NOMO-1 (cell line): ENCODE measurements around the gene ATIC.
A peak's percentile ranks its signal among the peaks of the same experiment; 100 is the strongest.

Source experiments
- DNase-seq, 2 experiments: peaks; one replicate each; lab custom pipeline; 2025; ENCODE audit not compliant: unreplicated experiment in 2 of 2; lab: John Stamatoyannopoulos, UW

The ATIC gene

GRCh38 chr2:215374642-215375466 lies 63.0 kb downstream of the ATIC start:
- no peak for DNase-seq

- no peak for DNase-seq
Observed at GRCh38 chr2:215375467-215375830, 63.6 kb downstream of the ATIC start.

- DNase-seq = no peak
Observed at GRCh38 chr2:215376103-215376780, 64.4 kb downstream of the ATIC start.

GRCh38 chr2:215377283-215377682 lies 65.4 kb downstream of the ATIC start:
- DNase-seq = no peak

DNA sequence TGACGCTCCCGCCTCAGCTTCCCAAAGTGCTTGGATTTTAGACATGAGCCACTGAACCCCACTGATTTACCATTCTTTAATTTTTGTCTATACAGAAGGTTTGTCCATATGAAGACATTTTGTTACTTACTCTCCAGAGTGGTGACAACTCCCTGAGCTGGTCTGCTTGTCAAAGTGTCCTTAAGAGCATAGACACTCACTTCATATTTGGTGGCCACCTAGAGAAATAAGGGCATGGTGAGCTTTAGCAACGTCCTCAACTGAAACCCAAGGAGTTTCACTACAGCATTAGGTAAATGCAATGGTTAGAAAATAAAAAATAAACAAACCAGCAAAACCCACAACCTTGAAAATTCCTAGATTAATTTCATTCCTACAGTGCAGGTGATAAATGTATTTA lies 66.2 kb downstream of the ATIC start:
- no peak for DNase-seq

DNA sequence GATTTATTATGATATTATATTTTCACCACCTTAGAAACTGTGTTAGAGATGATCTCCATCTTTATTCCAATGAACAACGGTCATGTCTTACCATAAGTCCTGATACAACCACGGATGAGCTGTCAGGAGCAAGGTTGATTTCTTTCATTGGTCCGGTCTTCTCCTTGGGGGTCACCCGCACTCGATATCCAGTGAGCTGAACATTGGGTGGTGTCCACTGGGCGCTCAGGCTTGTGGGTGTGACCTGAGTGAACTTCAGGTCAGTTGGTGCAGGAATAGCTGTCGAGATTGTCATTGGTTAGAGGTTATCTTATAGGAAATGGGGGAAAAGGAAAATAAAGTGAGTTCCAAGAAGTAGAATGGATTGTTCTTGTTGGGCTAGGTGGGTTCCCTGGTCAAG lies 67.2 kb downstream of the ATIC start:
- DNase-seq = no peak

DNA sequence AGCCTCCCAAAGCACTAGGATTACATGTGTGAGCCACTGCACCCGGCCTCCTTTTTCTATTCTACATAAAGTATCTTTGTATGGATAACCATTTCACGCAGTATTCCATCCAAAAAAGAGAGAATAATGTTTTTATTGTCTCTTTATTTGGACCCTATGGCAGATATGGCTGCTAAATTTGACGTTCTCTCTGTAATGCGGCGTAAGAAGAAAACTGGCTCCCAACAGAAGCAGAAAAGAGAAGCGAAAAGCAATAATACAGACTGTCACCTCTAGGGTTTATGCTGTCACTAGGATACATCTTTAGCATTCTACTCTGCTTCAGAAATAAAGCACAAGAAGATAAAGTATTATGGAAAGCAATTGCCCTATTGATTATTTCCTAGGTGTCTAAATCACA lies 68.1 kb downstream of the ATIC start:
- DNase-seq = no peak

GRCh38 chr2:215380699-215381098 lies 68.8 kb downstream of the ATIC start:
- DNase-seq = no peak

DNA sequence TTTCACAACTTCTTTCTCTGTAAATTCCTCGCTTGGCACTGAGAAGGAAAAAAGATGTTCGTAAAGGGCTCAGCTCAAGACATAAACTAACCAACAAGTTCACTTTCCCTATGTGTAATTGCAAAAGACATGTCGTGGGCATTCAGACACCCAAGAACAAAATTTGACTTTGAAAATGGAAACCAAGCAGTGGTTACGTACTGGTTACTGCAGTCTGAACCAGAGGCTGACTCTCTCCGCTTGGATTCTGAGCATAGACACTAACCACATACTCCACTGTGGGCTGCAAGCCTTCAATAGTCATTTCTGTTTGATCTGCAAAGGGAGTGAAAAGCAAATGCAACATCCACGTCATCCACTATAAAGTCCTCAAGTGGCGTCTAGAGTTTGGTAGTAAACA lies 70.2 kb downstream of the ATIC start:
- no peak for DNase-seq

- DNase-seq = no peak
Observed at GRCh38 chr2:215382480-215382879, 70.6 kb downstream of the ATIC start.

- no peak for DNase-seq
Observed at GRCh38 chr2:215383652-215384279, 71.9 kb downstream of the ATIC start.

- no peak for DNase-seq
Observed at GRCh38 chr2:215384710-215385109, 72.9 kb downstream of the ATIC start.

GRCh38 chr2:215386566-215386965 lies 74.7 kb downstream of the ATIC start:
- no peak for DNase-seq

GRCh38 chr2:215388002-215388728 lies 76.3 kb downstream of the ATIC start:
- no peak for DNase-seq

DNA sequence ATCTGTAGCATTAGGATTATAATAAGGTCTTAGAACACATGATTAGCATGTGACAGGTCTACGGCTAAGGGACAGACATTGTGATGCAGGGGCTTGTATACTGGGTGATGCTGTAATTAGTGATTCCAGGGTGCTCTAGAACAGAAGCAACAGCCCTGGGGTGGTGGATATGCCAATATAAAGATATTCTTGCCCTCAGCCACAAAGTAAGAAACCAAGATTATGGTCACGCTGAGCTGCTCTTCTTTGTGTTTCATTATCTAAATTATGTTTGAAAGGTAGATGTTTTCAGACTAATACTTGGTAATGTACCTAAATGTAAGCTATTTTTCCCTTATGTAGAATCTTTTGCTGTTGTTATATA lies 78.7 kb downstream of the ATIC start:
- no peak for DNase-seq

GRCh38 chr2:215391531-215391930 lies 79.7 kb downstream of the ATIC start:
- DNase-seq = no peak

DNA sequence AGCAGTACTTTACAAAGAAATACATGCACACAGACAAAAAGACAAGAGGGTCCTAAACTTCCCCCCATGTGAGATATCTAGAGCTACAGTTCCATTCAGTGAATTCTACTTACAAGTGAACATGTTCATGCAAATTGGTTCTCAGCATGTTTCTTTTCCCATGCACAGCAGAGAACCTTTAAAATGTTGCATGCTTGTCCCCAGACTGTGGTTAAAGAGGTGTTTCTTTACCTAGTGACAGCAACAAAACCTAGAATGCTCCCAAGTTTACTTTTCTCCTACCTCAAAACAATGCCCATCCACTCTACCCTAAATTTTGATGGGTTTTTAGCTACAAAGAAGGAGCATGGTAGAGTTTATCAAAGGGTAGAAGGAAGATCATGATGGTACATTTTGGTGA lies 80.3 kb downstream of the ATIC start:
- DNase-seq = no peak

DNA sequence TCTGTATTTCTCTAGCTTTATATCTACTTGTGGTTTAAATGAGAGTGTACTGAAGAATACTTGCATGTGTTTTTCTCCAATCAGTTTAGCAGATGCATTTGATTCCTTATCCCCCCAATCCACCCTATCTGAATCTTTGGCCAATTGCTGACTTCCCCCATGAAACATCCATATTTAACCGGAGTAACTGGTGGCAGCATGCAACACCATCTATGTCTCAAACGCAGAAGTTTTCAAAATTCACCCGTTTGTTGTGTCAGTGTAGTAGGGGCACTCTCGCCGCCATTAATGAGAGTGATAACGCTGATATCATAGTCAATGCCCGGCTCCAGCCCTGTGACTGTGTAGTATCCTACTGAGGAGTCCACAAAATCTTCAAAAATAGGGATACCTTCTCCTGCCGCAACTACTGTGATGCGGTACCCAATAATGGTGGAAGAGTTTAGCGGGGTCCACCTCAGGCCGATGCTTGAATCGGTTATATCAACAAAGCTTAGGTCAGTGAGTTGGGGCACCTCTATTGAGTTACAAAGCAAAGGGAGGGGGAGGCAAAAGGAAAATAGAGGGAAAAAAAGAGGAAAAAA lies 80.9 kb downstream of the ATIC start:
- no peak for DNase-seq

- peak in 1 of 2 experiments; percentile 16 for DNase-seq
Observed at GRCh38 chr2:215394102-215394805, 82.4 kb downstream of the ATIC start.

GRCh38 chr2:215395687-215396460 lies 84.0 kb downstream of the ATIC start:
- DNase-seq = no peak
